C1 segment of cervical spinal cord (tissue), 14 donors: Measurements from ENCODE around the gene LY6G5B.
A peak's percentile ranks its signal among the peaks of the same experiment; 100 is the strongest.

Experiments
- DNase-seq, 14 donors: peaks; one replicate each; lab custom pipeline; 2025; lab: John Stamatoyannopoulos, UW

Gene LY6G5B

GRCh38 chr6:31640612-31641011, 29.2 kb upstream of the LY6G5B start:
- no peak for DNase-seq

GRCh38 chr6:31641370-31641769, 28.4 kb upstream of the LY6G5B start:
- no peak for DNase-seq

GRCh38 chr6:31642798-31643570, 26.8 kb upstream of the LY6G5B start:
- no peak for DNase-seq

- no peak for DNase-seq
Observed at GRCh38 chr6:31643818-31644454, 25.8 kb upstream of the LY6G5B start.

GRCh38 chr6:31645325-31645724, 24.5 kb upstream of the LY6G5B start:
- no peak for DNase-seq

- DNase-seq, result peak in 3 of 14 donors; percentile 78 to 83 (median 80)
Observed at GRCh38 chr6:31651602-31652191, 18.1 kb upstream of the LY6G5B start.

GRCh38 chr6:31652925-31653724, 16.7 kb upstream of the LY6G5B start:
- peak in 5 of 14 donors; percentile 94 to 96 (median 94) for DNase-seq

- DNase-seq, result no peak
Observed at GRCh38 chr6:31654574-31655348, 15.0 kb upstream of the LY6G5B start.

GRCh38 chr6:31655349-31656237, 14.2 kb upstream of the LY6G5B start, which contains the start of gene APOM:
Gene APOM, plus strand, starts transcription at chr6:31655894. Its CDS starts 73 bp downstream, at chr6:31655967.
- DNase-seq, result no peak

- DNase-seq, result no peak
Observed at GRCh38 chr6:31657406-31658157, 12.2 kb upstream of the LY6G5B start.

GRCh38 chr6:31658158-31658688, 11.6 kb upstream of the LY6G5B start:
- DNase-seq, result no peak

- DNase-seq, result no peak
Observed at GRCh38 chr6:31658983-31659648, 10.7 kb upstream of the LY6G5B start.

GRCh38 chr6:31659649-31660380, 10.0 kb upstream of the LY6G5B start:
- peak in 1 of 14 donors; percentile 38 for DNase-seq

- DNase-seq, result peak in 13 of 14 donors; percentile 27 to 83 (median 57)
Observed at GRCh38 chr6:31660381-31661261, 9.2 kb upstream of the LY6G5B start, which contains the start of gene C6orf47. Gene C6orf47, minus strand, starts transcription at chr6:31660778. Its CDS starts 831 bp downstream, at chr6:31659947.

- no peak for DNase-seq
Observed at GRCh38 chr6:31661262-31662123, 8.3 kb upstream of the LY6G5B start.
